Liver (tissue), 9 donors: ENCODE measurements around the gene XPNPEP1. TPM values are rescaled to one million over a fixed set of nuclear protein-coding genes. Genes with fewer than 3 reads are reported as not detected.

Experiments used
- DNase-seq: peaks from one replicate; pipeline ENCODE4 v3.0.0-alpha.2; 2017; ENCODE audit warnings: low spot score
- H3K27ac ChIP-seq, 2 donors: one replicate each; pipeline ENCODE4 v1.7.0; 2013; ENCODE audit warnings: inconsistent platforms in 2 of 2, low read length in 2 of 2, control low read depth in 1 of 2, low read depth in 1 of 2, mild to moderate bottlenecking in 1 of 2
- H3K27me3 ChIP-seq, 4 donors: one replicate each; pipeline versions ENCODE4 v1.6.1 to v1.7.0; 2013; ENCODE audit warnings: low read length in 3 of 4, inconsistent platforms in 1 of 4, mild to moderate bottlenecking in 1 of 4, moderate library complexity in 1 of 4; ENCODE audit not compliant: control insufficient read depth in 4 of 4, insufficient read depth in 4 of 4
- H3K36me3 ChIP-seq, 4 donors: one replicate each; pipeline versions ENCODE4 v1.6.1 to v1.7.0; 2013; ENCODE audit warnings: low read length in 3 of 4, mild to moderate bottlenecking in 3 of 4, low read depth in 1 of 4, moderate library complexity in 1 of 4; ENCODE audit not compliant: control insufficient read depth in 4 of 4, insufficient read depth in 3 of 4
- H3K4me1 ChIP-seq, 4 donors: one replicate each; pipeline versions ENCODE4 v1.6.1 to v1.7.0; 2013; ENCODE audit warnings: low read length in 3 of 4, mild to moderate bottlenecking in 3 of 4, moderate library complexity in 1 of 4; ENCODE audit not compliant: control insufficient read depth in 4 of 4, insufficient read depth in 4 of 4
- H3K4me3 ChIP-seq, 3 donors: one replicate each; pipeline versions ENCODE4 v1.6.1 to v1.7.0; 2013; ENCODE audit warnings: low read length in 3 of 3, control low read depth in 1 of 3, low read depth in 1 of 3, mild to moderate bottlenecking in 1 of 3
- H3K9ac ChIP-seq, 2 donors: one replicate each; pipeline ENCODE4 v1.7.0; 2013; ENCODE audit warnings: low read length in 2 of 2, mild to moderate bottlenecking in 2 of 2, moderate library complexity in 2 of 2, control low read depth in 1 of 2, low read depth in 1 of 2
- H3K9me3 ChIP-seq, 4 donors: one replicate each; pipeline versions ENCODE4 v1.6.1 to v1.7.0; 2013; ENCODE audit warnings: low read length in 3 of 4; ENCODE audit not compliant: control insufficient read depth in 4 of 4
- EGR1 ChIP-seq, 2 donors: IDR thresholded peaks; 2 replicates each; pipeline ENCODE4 v1.6.1; 2016 to 2018; ENCODE audit warnings: antibody characterized with exemption in 2 of 2, low read depth in 2 of 2
- FOXA1 ChIP-seq: IDR thresholded peaks from 2 replicates; pipeline ENCODE4 v1.6.1; 2016; ENCODE audit warnings: antibody characterized with exemption
- FOXA2 ChIP-seq: IDR thresholded peaks from 2 replicates; pipeline ENCODE4 v1.6.1; 2016; ENCODE audit warnings: antibody characterized with exemption
- HNF4A ChIP-seq, 2 donors: conservative IDR thresholded peaks; 2 replicates each; pipeline ENCODE4 v1.6.1; 2016; ENCODE audit warnings: antibody characterized with exemption in 2 of 2, mild to moderate bottlenecking in 2 of 2
- HNF4G ChIP-seq: IDR thresholded peaks from 2 replicates; pipeline ENCODE4 v1.6.1; 2016; ENCODE audit warnings: antibody characterized with exemption
- JUND ChIP-seq, 2 donors: IDR thresholded peaks; 2 replicates each; pipeline ENCODE4 v1.6.1; 2016; ENCODE audit warnings: antibody characterized with exemption in 2 of 2
- RXRA ChIP-seq, 2 donors: IDR thresholded peaks; 2 replicates each; pipeline ENCODE4 v1.6.1; 2017 to 2018; ENCODE audit warnings: antibody characterized with exemption in 2 of 2, mild to moderate bottlenecking in 1 of 2
- SP1 ChIP-seq: IDR thresholded peaks from 2 replicates; pipeline ENCODE4 v1.6.1; 2018; ENCODE audit warnings: antibody characterized with exemption, mild to moderate bottlenecking
- TAF1 ChIP-seq: conservative IDR thresholded peaks from 2 replicates; pipeline ENCODE4 v1.6.1; 2016; ENCODE audit warnings: antibody characterized with exemption, mild to moderate bottlenecking
- YY1 ChIP-seq: IDR thresholded peaks from 2 replicates; pipeline ENCODE4 v1.6.1; 2016; ENCODE audit warnings: antibody characterized with exemption, mild to moderate bottlenecking
- WGBS: extraction: QIAGEN DNeasy Blood & Tissue Kit; methylation state at CpG from one replicate; pipeline ENCODE4 v1.1.7; 2013; 5-methylcytosine and 5-hydroxymethylcytosine counted together
- polyA plus RNA-seq, 2 donors: library from polyadenylated mRNA; stranded (reverse) in 1 of 2; unstranded in 1 of 2; fragments of 200-250 nt in 1 of 2; fragments of >200 nt in 1 of 2; fragmentation: Nextera tagmentation in 1 of 2; extraction: Ambion mirVana in 1 of 2; gene quantifications; one replicate each; pipeline versions ENCODE4 v1.2.1 to v1.2.3, GENCODE V29; 2013 to 2015
- total RNA-seq, 2 donors: library from RNA; depleted of rRNA; stranded (reverse); fragments of >200 nt; gene quantifications; one replicate each; pipeline ENCODE4 v1.2.3, GENCODE V29; 2014
- TF ChIP-seq, protein P1 (sequence below): IDR thresholded peaks from 2 replicates; pipeline ENCODE4 v1.6.1; 2016; ENCODE audit warnings: antibody characterized with exemption
- TF ChIP-seq, protein P2 (sequence below): IDR thresholded peaks from 2 replicates; pipeline ENCODE4 v1.6.1; 2016; ENCODE audit warnings: antibody characterized with exemption, mild to moderate bottlenecking
- TF ChIP-seq, protein P3 (sequence below): IDR thresholded peaks from 2 replicates; pipeline ENCODE4 v1.6.1; 2016; ENCODE audit warnings: antibody characterized with exemption
- TF ChIP-seq, protein P4 (sequence below): fragments of 150-350 bp; IDR thresholded peaks from 2 replicates; pipeline ENCODE4 v1.5.1; 2017; ENCODE audit warnings: improper control_type of control experiment, low read depth, low read length; ENCODE audit not compliant: missing input control
- TF ChIP-seq, protein P5 (sequence below): IDR thresholded peaks from 2 replicates; pipeline ENCODE4 v1.6.1; 2016; ENCODE audit warnings: antibody characterized with exemption
- donor health status: healthy.
- donor health status: healthy.
- donor health status: healthy.
- donor health status: healthy.
- donor health status: healthy.

XPNPEP1 gene
- total and polyA plus RNA-seq, 4 donors: 9.1 to 38.1 (median 27.3) TPM

DNA sequence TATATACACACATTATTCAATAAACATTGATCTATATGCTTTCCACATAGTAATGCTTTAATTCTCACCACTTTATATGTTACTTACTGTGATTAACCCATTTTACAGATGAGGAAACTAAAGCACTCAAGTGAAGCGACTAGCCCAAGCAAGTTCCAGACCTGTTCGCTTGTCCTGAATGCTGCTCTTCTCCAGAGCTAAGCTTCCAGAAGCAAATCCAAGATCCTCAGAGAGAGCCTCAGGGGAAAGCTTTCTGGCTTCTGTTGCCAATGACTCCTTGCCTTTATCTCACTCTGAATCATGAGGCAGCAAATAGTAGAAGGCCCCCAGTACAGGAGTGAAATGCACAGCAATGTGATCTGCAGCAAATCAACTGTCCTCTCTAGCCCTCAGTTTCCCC is 32.2 kb downstream of the XPNPEP1 start:
- Histone ChIP-seq H3K9me3 (no peaks in the 10 kb centered on the region), H3K4me3 (no peak overlapping the region), H3K27ac (no peak overlapping the region), H3K4me1 (peaks cover 0 to 2% (median 0%) of the 10 kb centered on the region in 4 donors), H3K27me3 (no peaks in the 10 kb centered on the region), H3K36me3 (peaks cover 5 to 39% (median 10%) of the 10 kb centered on the region in 4 donors), H3K9ac (no peak overlapping the region)
- no peak for DNase-seq
- 98% methylated on average over 2 of the region's 2 CpGs for WGBS
- no peak for TF ChIP-seq FOXA1
- TF ChIP-seq JUND (IDR thresholded peaks at IDR 0.05): no peak
- TF ChIP-seq, protein P1, sequence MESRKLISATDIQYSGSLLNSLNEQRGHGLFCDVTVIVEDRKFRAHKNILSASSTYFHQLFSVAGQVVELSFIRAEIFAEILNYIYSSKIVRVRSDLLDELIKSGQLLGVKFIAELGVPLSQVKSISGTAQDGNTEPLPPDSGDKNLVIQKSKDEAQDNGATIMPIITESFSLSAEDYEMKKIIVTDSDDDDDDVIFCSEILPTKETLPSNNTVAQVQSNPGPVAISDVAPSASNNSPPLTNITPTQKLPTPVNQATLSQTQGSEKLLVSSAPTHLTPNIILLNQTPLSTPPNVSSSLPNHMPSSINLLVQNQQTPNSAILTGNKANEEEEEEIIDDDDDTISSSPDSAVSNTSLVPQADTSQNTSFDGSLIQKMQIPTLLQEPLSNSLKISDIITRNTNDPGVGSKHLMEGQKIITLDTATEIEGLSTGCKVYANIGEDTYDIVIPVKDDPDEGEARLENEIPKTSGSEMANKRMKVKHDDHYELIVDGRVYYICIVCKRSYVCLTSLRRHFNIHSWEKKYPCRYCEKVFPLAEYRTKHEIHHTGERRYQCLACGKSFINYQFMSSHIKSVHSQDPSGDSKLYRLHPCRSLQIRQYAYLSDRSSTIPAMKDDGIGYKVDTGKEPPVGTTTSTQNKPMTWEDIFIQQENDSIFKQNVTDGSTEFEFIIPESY: no peak
- TF ChIP-seq, protein P2, sequence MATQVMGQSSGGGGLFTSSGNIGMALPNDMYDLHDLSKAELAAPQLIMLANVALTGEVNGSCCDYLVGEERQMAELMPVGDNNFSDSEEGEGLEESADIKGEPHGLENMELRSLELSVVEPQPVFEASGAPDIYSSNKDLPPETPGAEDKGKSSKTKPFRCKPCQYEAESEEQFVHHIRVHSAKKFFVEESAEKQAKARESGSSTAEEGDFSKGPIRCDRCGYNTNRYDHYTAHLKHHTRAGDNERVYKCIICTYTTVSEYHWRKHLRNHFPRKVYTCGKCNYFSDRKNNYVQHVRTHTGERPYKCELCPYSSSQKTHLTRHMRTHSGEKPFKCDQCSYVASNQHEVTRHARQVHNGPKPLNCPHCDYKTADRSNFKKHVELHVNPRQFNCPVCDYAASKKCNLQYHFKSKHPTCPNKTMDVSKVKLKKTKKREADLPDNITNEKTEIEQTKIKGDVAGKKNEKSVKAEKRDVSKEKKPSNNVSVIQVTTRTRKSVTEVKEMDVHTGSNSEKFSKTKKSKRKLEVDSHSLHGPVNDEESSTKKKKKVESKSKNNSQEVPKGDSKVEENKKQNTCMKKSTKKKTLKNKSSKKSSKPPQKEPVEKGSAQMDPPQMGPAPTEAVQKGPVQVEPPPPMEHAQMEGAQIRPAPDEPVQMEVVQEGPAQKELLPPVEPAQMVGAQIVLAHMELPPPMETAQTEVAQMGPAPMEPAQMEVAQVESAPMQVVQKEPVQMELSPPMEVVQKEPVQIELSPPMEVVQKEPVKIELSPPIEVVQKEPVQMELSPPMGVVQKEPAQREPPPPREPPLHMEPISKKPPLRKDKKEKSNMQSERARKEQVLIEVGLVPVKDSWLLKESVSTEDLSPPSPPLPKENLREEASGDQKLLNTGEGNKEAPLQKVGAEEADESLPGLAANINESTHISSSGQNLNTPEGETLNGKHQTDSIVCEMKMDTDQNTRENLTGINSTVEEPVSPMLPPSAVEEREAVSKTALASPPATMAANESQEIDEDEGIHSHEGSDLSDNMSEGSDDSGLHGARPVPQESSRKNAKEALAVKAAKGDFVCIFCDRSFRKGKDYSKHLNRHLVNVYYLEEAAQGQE: no peak
- no peak for TF ChIP-seq HNF4A (conservative IDR thresholded peaks at IDR 0.05)
- TF ChIP-seq EGR1 (IDR thresholded peaks at IDR 0.05; ENCODE audit: low read depth in 2 of 2): no peak
- TF ChIP-seq RXRA (IDR thresholded peaks at IDR 0.05): no peak
- no peak for TF ChIP-seq SP1
- TF ChIP-seq YY1: no peak
- TF ChIP-seq FOXA2: no peak
- TF ChIP-seq, protein P3, sequence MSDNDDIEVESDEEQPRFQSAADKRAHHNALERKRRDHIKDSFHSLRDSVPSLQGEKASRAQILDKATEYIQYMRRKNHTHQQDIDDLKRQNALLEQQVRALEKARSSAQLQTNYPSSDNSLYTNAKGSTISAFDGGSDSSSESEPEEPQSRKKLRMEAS: no peak

DNA sequence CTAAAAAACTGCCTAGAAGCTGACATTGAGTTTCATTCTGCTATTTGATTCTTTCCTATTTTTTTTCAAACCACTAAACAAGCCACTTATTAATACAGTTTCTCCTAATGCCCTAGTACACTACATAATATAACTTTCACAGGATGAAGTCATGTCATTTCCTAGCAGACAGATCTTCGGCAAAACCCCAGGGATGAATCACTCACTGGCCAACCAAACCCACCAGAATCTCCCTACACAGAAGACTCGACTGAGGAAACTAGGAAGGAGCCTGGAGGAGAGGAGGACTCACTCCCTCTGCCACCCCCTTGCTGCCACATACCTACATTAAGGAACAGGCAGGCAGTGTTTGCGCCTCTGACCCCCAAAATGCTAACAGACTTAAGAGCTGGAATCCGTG is 33.4 kb downstream of the XPNPEP1 start:
- no peak for TF ChIP-seq FOXA1
- TF ChIP-seq, protein P4, sequence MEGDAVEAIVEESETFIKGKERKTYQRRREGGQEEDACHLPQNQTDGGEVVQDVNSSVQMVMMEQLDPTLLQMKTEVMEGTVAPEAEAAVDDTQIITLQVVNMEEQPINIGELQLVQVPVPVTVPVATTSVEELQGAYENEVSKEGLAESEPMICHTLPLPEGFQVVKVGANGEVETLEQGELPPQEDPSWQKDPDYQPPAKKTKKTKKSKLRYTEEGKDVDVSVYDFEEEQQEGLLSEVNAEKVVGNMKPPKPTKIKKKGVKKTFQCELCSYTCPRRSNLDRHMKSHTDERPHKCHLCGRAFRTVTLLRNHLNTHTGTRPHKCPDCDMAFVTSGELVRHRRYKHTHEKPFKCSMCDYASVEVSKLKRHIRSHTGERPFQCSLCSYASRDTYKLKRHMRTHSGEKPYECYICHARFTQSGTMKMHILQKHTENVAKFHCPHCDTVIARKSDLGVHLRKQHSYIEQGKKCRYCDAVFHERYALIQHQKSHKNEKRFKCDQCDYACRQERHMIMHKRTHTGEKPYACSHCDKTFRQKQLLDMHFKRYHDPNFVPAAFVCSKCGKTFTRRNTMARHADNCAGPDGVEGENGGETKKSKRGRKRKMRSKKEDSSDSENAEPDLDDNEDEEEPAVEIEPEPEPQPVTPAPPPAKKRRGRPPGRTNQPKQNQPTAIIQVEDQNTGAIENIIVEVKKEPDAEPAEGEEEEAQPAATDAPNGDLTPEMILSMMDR: no peak
- no peak for TF ChIP-seq HNF4G
- TF ChIP-seq TAF1: no peak
- TF ChIP-seq JUND (IDR thresholded peaks at IDR 0.05): no peak
- TF ChIP-seq RXRA (IDR thresholded peaks at IDR 0.05): no peak
- TF ChIP-seq, protein P5, sequence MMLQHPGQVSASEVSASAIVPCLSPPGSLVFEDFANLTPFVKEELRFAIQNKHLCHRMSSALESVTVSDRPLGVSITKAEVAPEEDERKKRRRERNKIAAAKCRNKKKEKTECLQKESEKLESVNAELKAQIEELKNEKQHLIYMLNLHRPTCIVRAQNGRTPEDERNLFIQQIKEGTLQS: no peak
- TF ChIP-seq, protein P3: no peak
- TF ChIP-seq FOXA2: no peak
- Histone ChIP-seq H3K9me3 (no peaks in the 10 kb centered on the region), H3K36me3 (peaks cover 6 to 41% (median 12%) of the 10 kb centered on the region in 4 donors), H3K4me1 (peaks cover 0 to 2% (median 0%) of the 10 kb centered on the region in 4 donors), H3K27ac (no peak overlapping the region), H3K9ac (no peak overlapping the region), H3K4me3 (no peak overlapping the region), H3K27me3 (no peaks in the 10 kb centered on the region)
- 83% methylated on average over 4 of the region's 4 CpGs for WGBS
- no peak for DNase-seq
